ENCODE measurements around the gene TNFRSF4. TPM values are rescaled to one million over a fixed set of nuclear protein-coding genes. Genes with fewer than 3 reads are reported as not detected.

Gene TNFRSF4
- total and polyA plus RNA-seq, 2 of the 13 experiments (the other 11 are each of a cell fraction or from before 2014, with no cell fraction given) = not detected

DNA sequence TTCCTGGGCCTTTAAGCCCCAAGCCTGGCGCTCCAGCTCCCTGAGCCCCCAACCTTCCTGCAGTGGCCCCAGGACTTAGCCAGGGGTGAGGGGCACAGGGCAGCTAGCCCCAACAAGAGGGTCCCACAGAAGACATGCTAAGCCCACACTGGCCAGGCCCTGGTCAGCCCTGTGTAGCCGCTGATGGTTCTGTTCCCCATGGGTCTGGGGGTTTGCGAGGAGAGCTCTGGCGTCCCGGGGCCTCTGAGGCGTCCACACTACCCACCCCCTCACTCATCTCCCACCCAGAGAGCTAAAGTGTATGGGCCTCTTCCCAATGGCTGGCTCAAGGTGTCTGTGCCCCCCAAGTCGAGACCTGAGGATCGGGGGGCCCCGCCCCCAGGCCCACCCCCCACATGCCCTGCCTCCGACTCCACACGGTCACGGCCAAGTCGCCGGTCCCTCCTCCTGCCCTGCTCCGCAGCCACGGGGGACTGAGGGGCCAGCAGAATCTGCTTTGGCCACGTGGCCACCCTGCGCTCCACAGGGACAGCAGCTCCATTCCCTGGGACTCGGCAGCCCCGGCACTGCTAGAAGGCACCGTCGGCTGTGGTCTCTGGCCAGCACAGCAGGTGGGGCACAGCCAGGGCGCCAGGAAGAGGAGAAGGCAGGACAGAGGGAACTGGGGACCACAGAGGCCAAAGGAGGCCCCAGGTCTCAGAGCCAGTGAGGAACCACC lies 15.4 kb downstream of the TNFRSF4 start:
- intact Hi-C loops (cut with micrococcal nuclease; ENCODE audit: unreplicated experiment) = no loop called here
- BruUV-seq (replicated peaks) = no TSS peak

More for the DNA sequence above, 15.4 kb downstream of the TNFRSF4 start:
- no peaks in the 10 kb centered on the region for H4K20me1 ChIP-seq (ENCODE audit: insufficient read depth, low read length)
- no peak overlapping the region; a peak in 1 of 6 replicates for H3K4me3 ChIP-seq (replicated peaks in 1 of 3; ENCODE audit: insufficient read depth in 1 of 3, low read depth in 2 of 3, low read length in 3 of 3)
- in situ Hi-C loops (cut with HindIII; ENCODE audit: extremely low pct_ligation_motif_present, low pct_unique_long_range_greater_than_20kb) = no loop called here
- H3K9ac ChIP-seq (ENCODE audit: insufficient read depth, low read depth, low read length) = no peak overlapping the region
- H3K4me2 ChIP-seq (ENCODE audit: low read depth, low read length) = no peak overlapping the region
- no peak overlapping the region for H2AFZ ChIP-seq (ENCODE audit: low read length)
- H3K36me3 ChIP-seq (replicated peaks in 1 of 2; ENCODE audit: control insufficient read depth in 1 of 2, insufficient read depth in 2 of 2, low read length in 2 of 2) = no peaks in the 10 kb centered on the region
- TF ChIP-seq PITX1 (CRISPR knock-in tag; IDR thresholded peaks at IDR 0.05) = no peak
- TF ChIP-seq HOXA7 (CRISPR knock-in tag; IDR thresholded peaks at IDR 0.05) = no peak
- no peak for TF ChIP-seq TGIF2 (CRISPR knock-in tag; IDR thresholded peaks at IDR 0.05)
- TF ChIP-seq SRY (CRISPR knock-in tag; IDR thresholded peaks at IDR 0.05) = no peak
- TF ChIP-seq NFYB (CRISPR knock-in tag; IDR thresholded peaks at IDR 0.05) = no peak
- TF ChIP-seq, protein P1, sequence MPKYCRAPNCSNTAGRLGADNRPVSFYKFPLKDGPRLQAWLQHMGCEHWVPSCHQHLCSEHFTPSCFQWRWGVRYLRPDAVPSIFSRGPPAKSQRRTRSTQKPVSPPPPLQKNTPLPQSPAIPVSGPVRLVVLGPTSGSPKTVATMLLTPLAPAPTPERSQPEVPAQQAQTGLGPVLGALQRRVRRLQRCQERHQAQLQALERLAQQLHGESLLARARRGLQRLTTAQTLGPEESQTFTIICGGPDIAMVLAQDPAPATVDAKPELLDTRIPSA (CRISPR knock-in tag; IDR thresholded peaks at IDR 0.05; ENCODE audit: borderline replicate concordance) = no peak
- TF ChIP-seq ZNF780A (CRISPR knock-in tag; IDR thresholded peaks at IDR 0.05) = no peak
- TF ChIP-seq ZNF207 (IDR thresholded peaks at IDR 0.05; ENCODE audit: borderline replicate concordance) = no peak
- TF ChIP-seq, protein P2, sequence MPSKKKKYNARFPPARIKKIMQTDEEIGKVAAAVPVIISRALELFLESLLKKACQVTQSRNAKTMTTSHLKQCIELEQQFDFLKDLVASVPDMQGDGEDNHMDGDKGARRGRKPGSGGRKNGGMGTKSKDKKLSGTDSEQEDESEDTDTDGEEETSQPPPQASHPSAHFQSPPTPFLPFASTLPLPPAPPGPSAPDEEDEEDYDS (CRISPR knock-in tag; IDR thresholded peaks at IDR 0.05) = no peak
- TF ChIP-seq, protein P3, sequence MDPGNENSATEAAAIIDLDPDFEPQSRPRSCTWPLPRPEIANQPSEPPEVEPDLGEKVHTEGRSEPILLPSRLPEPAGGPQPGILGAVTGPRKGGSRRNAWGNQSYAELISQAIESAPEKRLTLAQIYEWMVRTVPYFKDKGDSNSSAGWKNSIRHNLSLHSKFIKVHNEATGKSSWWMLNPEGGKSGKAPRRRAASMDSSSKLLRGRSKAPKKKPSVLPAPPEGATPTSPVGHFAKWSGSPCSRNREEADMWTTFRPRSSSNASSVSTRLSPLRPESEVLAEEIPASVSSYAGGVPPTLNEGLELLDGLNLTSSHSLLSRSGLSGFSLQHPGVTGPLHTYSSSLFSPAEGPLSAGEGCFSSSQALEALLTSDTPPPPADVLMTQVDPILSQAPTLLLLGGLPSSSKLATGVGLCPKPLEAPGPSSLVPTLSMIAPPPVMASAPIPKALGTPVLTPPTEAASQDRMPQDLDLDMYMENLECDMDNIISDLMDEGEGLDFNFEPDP (CRISPR knock-in tag; conservative IDR thresholded peaks at IDR 0.05) = no peak
- no peak for TF ChIP-seq AGO2 (optimal IDR thresholded peaks at IDR 0.05; ENCODE audit: low read depth, low read length)
- no peak for TF ChIP-seq TOPORS (CRISPR knock-in tag; IDR thresholded peaks at IDR 0.05)
- TF ChIP-seq RXRB (CRISPR knock-in tag; IDR thresholded peaks at IDR 0.05; ENCODE audit: borderline replicate concordance) = no peak
- TF ChIP-seq NR2C2 (CRISPR knock-in tag; IDR thresholded peaks at IDR 0.05; ENCODE audit: borderline replicate concordance) = no peak
- no peak overlapping the region for H3K27ac ChIP-seq (ENCODE audit: extremely low read length, insufficient read depth, low read length)
- DNase-seq (ENCODE audit: low spot score) (no peak), FAIRE-seq (no peak), ATAC-seq (peak; percentile 47)
- H3K9me3 ChIP-seq (ENCODE audit: low read length) = peaks cover 11% of the 10 kb centered on the region
- POLR2A ChIA-PET = interaction anchor here (1.0 kb wide), 1 partner anchor 34 kb away, joined by 3 read pairs; no protein-coding TSS in a partner anchor
- 13% methylated on average over 3 of the region's 23 CpGs for WGBS (ENCODE audit: low lambda C conversion rate)
- CTCF ChIA-PET (ENCODE audit: low intra/inter-chr PET ratio, low total read pairs) = no interaction called here
- peaks cover 16 to 41% of the 10 kb centered on the region in 2 experiments; a peak in 4 of 5 replicates for H3K27me3 ChIP-seq (ENCODE audit: control insufficient read depth in 1 of 2, insufficient read depth in 2 of 2, low read length in 2 of 2)
- H3K4me1 ChIP-seq (ENCODE audit: insufficient read depth, low read length) = peaks cover 22% of the 10 kb centered on the region
- H3K79me2 ChIP-seq (ENCODE audit: insufficient read depth, low read length) = no peaks in the 10 kb centered on the region
